CD4-positive, alpha-beta T cell treated with Interferon alpha-2 for 1 hour (primary cell): ENCODE measurements around the gene MELK.
"Not testable (repeated sequence)": the region's sequence is repeated elsewhere in the genome, so short reads cannot be mapped to it uniquely, and the experiment has no call there.

Experiments
- DNase-seq, 2 donors: peaks; one replicate each; pipeline ENCODE4 v3.0.0-alpha.2; 2020 to 2022

Gene MELK

DNA sequence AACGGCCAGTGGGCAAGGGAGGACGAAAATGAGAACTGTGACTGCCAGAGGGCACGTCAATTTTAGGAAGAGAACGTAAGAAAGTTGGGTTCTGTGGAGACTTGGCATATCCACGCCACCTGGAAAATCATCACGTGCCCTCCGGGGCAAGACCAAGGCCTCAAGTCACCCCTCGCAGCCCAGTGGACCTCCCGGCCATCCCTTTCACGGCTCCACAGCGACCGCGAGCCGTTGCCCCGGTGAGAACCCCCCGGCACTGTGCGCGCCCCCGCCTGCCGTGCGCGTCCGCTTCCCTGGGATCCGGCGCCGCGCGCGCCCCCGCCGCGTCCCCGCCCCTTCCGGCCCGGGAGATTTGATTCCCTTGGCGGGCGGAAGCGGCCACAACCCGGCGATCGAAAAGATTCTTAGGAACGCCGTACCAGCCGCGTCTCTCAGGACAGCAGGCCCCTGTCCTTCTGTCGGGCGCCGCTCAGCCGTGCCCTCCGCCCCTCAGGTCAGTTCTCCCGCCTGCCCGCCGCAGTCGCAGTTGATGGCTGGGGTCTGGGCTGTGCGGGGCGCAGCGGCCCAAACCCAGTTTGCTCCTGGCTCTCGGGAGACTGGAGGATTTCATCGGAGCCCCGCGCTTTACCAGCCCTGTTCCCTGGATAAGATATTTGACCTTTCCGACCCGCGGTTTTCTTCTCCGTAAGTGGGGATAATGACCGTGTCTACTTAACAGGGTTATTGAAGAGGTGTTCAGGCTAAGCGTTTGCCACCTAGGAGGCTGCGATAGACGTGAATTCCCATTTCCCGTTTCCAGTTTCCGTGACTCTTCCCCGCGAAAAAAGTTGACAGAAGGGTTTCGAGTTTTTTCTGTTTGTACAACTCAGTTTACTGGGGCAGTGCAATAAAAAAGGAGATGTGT lies at the start of gene MELK:
MELK (plus strand) TSS at position 381 of the 904 bp plus-strand sequence. CDS start 8,787 bp downstream, outside the sequence.
- peak; percentile 72 to 86 for DNase-seq

DNA sequence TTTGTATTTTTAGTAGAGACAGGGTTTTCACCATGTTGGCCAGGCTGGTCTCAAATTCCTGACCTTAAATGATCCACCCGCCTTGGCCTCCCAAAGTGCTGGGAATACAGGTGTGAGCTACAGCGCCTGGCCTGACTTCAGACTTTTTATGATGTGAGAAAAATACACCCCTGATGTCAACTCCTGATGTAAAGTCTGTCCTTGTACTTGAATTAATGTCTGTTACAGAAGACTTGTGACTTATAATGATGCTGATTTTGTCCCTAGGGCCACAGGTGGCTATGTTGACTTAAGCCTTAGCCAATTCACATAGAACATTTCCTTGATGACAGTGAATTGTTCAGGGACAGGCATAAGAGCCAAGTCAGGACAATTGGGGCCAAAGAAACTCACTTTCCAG lies 42.5 kb upstream of the MELK start:
- DNase-seq: no peak

DNA sequence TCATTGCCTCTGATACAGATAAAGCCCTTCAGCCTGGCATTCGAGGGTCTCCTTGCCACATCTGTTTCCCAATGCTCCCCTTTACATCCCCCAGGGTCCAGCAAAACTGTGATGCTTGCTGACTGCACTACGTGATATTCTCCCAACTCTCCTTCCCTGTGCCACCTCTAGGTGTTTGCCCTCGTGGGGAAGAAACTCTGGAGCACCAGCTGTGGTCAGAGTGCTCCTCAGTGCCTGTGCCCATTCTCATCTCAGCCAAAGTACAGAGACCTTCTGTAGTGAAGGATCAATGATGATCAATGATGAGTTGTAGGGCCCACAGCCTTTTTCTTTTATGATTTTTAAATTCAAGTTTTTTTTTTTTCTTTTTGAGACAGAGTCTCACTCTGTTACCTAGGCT lies 40.3 kb upstream of the MELK start:
- DNase-seq: no peak

DNA sequence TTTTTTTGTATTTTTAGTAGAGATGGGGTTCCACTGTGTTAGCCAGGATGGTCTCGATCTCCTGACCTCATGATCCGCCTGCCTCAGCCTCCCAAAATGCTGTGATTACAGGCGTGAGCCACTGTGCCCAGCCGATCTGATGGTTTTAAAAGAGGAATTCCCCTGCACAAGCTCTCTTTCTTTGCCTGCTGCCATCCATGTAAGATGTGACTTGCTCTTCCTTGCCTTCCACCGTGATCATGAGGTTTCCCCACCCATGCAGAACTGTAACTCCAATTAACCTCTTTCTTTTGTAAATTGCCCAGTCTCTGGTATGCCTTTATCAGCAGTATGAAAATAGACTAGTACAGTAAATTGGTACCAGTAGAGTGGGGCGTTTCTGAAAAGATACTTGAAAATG lies 39.0 kb upstream of the MELK start:
- DNase-seq: not testable (repeated sequence)

DNA sequence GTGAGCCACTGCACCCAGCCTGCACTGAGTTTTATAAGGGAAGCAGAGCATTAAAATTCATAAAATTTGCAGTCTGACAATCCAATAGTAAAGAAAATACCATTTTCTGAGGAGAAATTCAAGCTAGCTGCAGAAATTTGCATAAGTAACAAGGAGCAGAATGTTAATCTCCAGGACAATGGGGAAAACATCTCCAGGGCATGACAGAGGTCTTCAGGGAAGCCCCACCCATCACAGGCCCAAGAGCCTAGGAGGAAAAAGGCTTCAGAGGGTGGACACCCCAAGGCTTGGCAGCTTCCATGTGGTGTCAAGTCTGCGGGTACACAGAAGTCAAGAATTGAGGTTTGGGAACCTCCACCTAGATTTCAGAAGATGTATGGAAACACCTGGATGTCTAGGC lies 37.6 kb upstream of the MELK start:
- DNase-seq: no peak

DNA sequence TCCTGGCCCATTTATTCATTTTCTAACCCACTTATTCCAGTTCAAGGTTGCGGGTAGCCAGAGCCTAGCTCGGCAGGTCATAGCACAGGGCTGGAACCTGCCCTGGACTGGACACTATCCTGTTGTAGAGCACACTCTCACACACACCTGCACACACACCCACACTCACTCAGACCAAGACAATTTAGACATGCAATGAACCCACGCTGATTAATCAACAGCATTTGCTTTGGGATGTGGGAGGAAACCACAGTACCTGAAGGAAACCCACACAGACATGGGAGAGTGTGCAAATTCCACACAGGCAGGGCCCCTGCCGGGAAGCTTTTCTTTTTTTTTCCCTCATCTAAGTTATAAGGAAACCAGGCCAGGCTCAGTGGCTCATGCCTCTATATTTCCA lies 34.8 kb upstream of the MELK start:
- DNase-seq: no peak

DNA sequence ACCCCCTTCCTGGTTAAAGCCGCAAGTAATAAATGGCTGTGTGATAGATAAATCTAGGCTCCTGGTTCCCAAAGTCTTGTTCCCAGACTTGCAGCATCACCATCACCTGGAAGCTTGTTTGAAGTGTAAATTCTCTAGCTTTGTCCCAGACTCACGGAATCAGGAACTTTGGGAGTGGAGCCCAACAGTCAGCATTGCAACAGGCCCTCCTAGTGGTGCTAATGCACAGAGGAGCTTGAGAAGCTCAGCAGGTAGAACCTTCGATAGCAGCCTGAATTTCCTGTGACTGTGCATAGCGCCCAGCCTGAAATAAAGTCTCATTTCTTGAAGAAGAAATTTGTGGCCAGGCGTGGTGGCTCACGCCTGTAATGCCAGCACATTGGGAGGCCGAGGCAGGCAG lies 30.3 kb upstream of the MELK start:
- no peak for DNase-seq

DNA sequence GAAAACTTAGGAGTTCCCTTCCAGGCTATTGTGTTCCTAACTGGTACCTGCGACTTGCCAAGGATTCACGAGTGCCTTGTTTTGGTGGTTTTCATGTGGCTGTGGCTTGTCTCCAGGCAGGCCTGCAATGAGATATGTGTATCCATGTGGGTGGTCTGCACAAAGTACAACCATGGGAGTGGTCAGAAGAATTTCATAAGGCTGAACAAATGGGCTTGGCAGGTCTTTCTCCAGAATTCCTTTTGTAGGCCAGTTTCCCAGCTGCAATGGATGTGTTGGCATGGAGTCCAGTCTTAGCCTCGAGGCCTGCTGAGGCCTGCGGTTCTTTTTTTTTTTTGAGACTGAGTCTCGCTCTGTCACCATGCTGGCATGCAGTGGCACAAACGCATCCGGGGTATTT lies 28.8 kb upstream of the MELK start:
- DNase-seq: no peak

DNA sequence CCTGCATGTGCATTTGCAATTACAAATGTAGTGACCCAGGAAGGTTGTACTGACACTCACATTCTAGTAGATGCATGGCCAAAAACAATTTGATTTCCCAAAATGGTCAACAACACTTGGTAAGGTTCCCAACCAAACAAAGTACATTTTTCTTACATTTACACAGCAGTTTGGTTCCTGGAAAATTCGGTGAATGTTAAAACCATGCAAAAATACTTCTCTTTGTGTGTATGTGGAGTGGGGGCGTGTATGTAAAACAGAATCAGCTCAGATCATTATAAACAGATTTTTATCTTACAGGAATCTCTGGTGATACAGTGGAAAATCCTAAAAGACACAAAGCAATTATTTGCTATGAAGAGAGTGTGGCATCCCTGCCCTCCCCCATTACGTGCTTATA lies 25.1 kb upstream of the MELK start:
- DNase-seq: no peak

DNA sequence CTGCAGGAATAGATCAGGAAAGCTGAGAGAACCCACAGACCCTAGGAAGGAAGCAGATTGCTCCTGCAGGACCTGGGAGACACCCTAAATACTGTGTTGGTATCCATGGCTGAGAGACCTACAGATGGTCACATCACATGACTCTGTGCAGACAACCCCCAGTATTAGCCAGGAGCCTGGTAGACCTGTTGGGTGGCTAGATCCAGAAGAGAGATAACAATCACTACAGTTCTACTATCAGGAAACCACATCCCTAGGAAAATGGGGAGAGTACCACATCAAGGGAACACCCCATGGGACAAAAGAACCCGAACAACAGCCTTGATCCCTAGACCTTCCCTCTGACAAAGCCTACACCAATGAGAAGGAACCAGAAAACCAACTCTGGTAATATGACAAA lies 24.2 kb upstream of the MELK start:
- DNase-seq: no peak

DNA sequence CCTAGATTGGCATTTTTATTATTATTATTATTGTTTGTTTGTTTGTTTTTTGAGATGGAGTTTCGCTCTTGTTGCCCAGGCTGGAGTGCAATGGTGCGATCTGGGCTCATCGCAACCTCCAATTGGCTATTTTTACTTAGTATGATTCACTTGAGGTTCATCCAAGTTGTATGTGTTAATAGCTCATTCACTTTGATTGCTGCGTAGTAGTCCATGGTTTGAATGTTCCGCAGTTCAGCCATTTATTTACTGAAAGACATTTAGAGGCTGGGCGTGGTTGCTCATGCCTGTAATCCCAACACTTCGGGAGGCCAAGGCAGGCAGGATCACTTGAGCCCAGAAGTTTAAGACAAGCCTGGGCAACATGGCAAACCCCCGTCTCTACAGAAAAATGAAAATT lies 22.6 kb upstream of the MELK start:
- DNase-seq: no peak

DNA sequence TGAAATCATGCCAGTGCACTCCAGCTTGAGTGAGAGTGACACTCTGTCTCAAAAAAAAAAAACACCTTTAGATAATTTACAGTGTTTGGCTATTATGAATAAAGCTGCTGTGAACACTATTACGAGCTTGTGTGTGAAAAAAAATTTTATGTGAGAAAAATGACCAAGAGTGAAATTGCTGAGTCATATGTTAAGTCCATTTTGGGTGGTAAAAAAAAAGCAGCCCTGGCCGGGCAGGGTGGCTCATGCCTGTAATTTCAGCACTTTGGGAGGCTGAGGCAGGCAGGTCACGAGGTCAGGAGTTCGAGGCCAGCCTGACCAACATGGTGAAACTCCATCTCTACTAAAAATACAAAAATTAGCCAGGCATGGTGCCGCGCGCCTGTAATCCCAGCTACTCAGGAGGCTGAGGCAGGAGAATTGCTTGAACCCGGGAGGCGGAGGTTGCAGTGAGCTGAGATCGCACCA lies 22.0 kb upstream of the MELK start:
- DNase-seq: not testable (repeated sequence)

DNA sequence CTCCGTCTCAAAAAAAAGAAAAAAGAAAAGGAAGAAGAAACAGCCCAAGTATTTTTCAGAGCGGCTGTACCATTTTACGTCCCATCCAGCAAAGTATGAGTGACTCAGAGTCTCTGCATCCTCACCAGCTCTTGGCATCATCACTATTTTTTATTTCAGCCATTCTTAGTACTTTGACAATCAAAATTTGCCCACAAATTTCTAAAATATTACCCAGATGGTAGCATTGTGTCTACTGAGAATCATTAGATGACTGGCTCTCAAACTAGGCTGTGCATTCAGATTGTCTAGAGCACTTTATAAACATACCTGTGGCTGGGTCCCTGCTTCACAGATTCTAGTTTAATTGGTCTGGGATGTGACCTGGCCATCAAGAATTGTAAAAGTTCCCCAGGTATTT lies 21.6 kb upstream of the MELK start:
- DNase-seq: no peak

DNA sequence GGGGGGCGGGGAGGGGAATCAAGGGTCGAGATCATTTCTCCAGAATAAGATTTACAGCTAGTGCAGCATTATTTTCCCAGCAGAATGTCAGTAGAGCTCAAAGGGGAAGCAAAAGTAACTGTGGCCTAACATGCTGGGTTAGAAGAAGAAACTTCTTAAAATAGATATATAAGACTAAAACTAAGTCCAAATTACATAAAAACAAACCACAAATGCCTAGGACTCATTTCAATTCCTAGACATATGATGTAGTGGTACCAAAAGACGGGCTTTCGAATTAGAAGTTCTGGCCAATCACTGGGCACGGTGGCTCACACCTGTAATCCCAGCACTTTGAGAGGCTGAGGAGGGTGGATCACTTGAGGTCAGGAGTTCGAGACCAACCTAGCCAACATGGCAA lies 20.8 kb upstream of the MELK start:
- DNase-seq: no peak

DNA sequence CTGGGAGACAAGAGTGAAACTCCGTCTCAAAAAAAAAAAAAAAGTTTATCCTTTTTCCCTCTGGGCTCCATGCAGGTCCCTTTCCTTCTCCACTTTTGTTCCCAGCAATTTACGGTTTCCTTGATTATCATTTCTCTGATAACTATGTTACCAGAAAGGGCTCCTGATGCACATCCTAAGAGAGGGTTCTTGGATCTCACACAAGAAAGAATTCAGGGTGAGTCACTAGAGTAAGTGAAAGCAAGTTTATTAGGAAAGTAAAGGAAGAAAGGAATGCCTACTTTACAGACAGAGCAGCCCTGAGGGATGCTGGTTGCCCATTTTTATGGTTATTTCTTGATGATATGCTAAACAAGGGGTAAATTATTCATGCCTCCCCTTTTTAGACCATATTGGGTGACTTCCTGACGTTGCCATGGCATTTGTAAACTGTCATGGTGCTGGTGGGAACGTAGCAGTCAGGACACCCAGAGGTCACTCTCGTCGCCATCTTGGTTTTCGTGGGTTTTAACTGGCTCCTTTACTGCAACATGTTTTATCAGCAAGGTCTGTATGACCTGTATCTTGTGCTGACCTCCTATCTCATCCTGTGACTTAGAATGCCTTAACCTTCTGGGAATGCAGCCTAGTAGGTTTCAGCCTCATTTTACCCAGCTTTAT lies 13.5 kb upstream of the MELK start:
- no peak for DNase-seq

DNA sequence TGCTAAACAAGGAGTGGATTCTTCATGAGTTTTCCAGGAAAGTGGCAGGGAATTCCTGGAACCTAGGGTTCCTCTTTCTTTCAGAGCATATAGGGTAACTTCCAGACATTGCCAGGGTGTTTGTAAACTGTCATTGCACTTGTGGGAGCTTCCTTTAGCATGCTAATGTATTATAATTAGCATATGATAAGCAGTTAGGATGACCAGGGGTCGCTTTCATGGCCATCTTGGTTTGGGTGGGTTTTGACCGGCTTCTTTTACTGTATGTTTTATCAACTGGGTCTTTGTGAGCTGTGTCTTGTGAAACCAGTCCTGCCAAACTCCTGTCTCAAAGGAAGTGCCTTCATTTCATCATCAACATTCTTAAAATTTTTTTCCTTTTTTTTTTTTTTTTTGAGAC lies 11.9 kb upstream of the MELK start:
- DNase-seq: no peak

DNA sequence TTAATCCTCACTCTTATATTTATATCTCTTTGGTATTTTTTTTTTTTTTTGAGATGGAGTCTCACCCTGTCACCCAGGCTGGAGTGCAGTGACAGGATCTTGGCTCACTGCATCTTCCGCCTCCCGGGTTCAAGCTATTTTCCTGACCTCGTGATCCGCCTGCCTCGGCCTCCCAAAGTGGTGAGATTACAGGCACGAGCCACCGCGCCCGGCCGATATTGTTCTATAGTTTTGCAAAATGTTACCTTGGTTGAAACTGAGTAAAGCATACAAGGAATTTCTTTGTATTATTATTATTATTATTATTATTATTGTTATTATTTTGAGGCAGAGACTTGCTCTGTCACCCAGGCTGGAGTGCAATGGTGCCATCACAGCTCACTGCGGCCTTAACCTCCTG lies 9.9 kb upstream of the MELK start:
- not testable (repeated sequence) for DNase-seq

DNA sequence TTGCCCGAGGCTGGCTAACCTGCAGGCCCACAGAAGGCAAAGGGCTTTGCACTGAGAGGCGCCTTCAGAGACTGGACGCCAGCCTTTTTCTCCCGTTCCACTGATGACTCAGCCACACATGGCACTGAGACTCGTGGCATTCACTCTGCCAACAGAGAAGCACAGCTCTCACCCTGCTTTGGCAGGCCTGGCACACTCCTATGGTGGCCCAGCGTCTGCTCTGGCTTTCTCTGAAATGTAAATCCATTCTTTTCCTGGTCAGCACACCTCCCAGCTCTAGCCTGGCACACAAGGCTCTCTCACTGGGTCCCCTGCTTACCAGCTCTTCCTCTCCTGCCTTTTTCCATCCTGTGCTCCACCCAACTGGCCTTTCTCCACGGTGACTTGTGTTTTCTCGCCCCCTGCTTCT lies 5.9 kb upstream of the MELK start:
- DNase-seq: no peak

DNA sequence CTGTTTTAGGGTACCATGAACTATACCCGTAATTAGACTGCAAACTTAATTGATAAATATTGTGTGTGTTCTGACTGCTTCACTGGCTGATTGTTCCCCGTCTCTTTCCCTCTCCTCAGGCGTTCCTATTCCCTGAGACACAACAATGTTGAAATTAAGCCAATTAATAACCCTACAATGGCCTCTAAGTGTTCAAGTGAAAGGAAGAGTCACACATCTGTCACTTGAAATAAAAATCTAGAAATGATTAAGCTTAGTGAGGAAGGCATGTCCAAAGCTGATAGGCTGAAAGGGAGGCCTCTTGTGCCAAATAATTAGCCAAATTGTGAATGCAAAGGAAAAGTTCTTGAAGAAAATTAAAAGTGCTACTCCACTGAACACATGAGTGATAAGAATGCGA lies 4.0 kb upstream of the MELK start:
- DNase-seq: not testable (repeated sequence)

DNA sequence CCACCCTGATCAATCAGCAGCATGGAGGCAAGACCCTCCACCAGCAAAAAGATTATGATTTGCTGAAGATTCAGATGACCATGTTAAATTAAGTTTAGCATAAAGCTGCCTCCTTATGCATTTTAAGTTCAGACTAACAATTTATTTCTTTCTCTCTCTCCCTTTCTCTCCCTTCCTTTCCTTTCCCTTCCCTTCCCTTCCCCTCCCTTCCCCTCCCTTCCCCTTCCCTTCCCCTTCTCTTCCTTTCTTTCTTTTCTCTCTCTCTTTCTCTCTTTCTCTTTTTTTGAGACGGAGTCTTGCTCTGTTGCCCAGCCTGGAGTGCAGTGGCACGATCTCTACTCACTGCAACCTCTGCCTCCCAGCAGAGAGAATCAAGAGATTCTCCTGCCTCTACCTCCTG lies 1.4 kb upstream of the MELK start:
- no peak for DNase-seq

DNA sequence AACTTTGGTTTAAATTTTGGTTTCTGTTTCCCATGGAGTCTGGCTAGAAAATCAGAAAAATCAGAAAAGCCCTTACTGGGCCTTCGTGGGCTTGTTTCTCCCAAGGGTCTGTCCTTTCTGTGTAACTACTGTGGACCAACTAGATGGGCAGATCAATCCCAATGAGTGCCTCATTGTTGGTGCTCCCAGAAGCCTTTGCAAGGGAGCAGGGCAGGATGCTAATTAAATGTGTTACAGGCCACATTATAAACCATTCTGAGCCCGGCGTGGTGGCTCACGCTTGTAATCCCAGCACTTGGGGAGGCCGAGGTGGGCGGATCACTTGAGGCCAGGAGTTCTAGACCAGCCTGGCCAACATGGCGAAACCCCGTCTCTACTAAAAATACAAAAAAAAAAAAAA lies 1.4 kb downstream of the MELK start:
- not testable (repeated sequence) for DNase-seq

DNA sequence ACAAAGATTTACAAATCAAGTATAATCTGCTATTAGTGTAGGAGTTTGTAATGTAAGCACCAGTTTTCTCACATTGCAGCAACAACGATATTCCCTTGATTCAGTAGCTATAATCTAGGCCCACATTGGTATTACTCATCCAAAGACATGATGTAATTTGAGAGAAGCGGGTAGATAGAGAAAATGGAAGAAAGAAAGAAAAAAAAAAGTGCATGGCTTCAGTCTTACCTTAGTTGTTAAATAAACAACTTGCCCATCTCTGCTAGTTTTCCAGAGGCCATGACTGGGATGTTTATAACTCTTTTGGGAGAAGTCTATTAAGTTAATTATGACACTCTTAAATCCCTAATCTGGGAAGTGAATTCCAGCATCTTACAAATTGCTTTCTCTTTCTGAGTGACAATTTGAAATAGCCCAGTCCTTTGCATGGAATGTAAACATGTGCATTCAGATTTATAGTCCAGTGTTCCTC lies 2.8 kb downstream of the MELK start:
- DNase-seq: no peak

DNA sequence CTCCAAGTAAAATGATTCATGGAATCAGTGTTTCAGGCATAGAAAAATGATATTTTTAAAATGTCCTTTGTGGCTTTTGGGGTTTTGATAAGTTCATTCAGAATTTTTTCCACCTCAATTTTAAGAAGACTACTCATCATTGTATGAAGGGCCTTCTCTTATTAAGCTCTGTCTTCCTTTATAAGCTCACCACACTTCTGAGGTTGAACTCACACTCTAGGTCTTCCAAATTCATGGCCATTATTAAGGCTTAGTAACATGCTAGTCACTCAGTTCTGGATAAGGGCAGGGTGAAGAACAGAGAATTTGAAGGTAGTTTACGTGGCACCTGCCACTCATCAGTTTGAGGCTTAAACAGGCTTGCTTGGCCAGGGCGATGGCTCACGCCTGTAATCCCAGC lies 4.2 kb downstream of the MELK start:
- no peak for DNase-seq
